Activated CD8-positive, alpha-beta memory T cell treated with anti-CD3 and anti-CD28 coated beads, Interleukin-2, amount 50 U/mL, for 24 hours (primary cell): ENCODE measurements around the gene POU6F2.

ENCODE experiments used
- DNase-seq: peaks from one replicate; pipeline ENCODE4 v3.0.0-alpha.2; 2020; ENCODE audit errors: extremely low read depth

POU6F2 gene

GRCh38 chr7:39400836-39401235 is 423.1 kb downstream of the POU6F2 start:
- no peak for DNase-seq

GRCh38 chr7:39402034-39402433 is 424.3 kb downstream of the POU6F2 start:
- no peak for DNase-seq

- no peak for DNase-seq
Observed at GRCh38 chr7:39404907-39405306, 427.2 kb downstream of the POU6F2 start.

GRCh38 chr7:39405581-39405980 is 427.9 kb downstream of the POU6F2 start:
- no peak for DNase-seq

- no peak for DNase-seq
Observed at GRCh38 chr7:39406467-39406866, 428.8 kb downstream of the POU6F2 start.

GRCh38 chr7:39407137-39407536 is 429.4 kb downstream of the POU6F2 start:
- DNase-seq, result no peak

GRCh38 chr7:39407723-39408122 is 430.0 kb downstream of the POU6F2 start:
- DNase-seq, result no peak

GRCh38 chr7:39408906-39409305 is 431.2 kb downstream of the POU6F2 start:
- DNase-seq, result no peak

- no peak for DNase-seq
Observed at GRCh38 chr7:39410582-39410981, 432.9 kb downstream of the POU6F2 start.

- no peak for DNase-seq
Observed at GRCh38 chr7:39413636-39414223, 436.0 kb downstream of the POU6F2 start.

GRCh38 chr7:39414224-39415035 is 436.7 kb downstream of the POU6F2 start:
- no peak for DNase-seq

GRCh38 chr7:39415091-39415787 is 437.5 kb downstream of the POU6F2 start:
- DNase-seq, result no peak

- DNase-seq, result no peak
Observed at GRCh38 chr7:39416866-39417265, 439.2 kb downstream of the POU6F2 start.

GRCh38 chr7:39417642-39418041 is 439.9 kb downstream of the POU6F2 start:
- DNase-seq, result no peak

GRCh38 chr7:39421251-39421650 is 443.5 kb downstream of the POU6F2 start:
- DNase-seq, result no peak

- DNase-seq, result no peak
Observed at GRCh38 chr7:39421661-39422060, 444.0 kb downstream of the POU6F2 start.

- no peak for DNase-seq
Observed at GRCh38 chr7:39428221-39428620, 450.5 kb downstream of the POU6F2 start.

- DNase-seq, result no peak
Observed at GRCh38 chr7:39429421-39429820, 451.7 kb downstream of the POU6F2 start.

- DNase-seq, result no peak
Observed at GRCh38 chr7:39430441-39430840, 452.7 kb downstream of the POU6F2 start.

GRCh38 chr7:39430909-39431641 is 453.4 kb downstream of the POU6F2 start:
- no peak for DNase-seq

- DNase-seq, result no peak
Observed at GRCh38 chr7:39432368-39432767, 454.7 kb downstream of the POU6F2 start.

- no peak for DNase-seq
Observed at GRCh38 chr7:39432807-39433416, 455.2 kb downstream of the POU6F2 start.
